ENCODE results near the gene ICE1. TPM values are rescaled to one million over a fixed set of nuclear protein-coding genes. Genes with fewer than 3 reads are reported as not detected.

ICE1 gene
- total RNA-seq, 1 experiment from 2014 or later, result 27.8 TPM

GRCh38 chr5:5531371-5531770 is 108.9 kb downstream of the ICE1 start:
- no peak for TF ChIP-seq CTCF (IDR thresholded peaks at IDR 0.05; ENCODE audit: unreplicated experiment)
- CTCF ChIA-PET, result no interaction called here
- Mint-ChIP-seq H3K36me3 (ENCODE audit: insufficient read depth, unreplicated experiment) (no peaks in the 10 kb centered on the region), H3K4me1 (ENCODE audit: low read depth, unreplicated experiment) (no peaks in the 10 kb centered on the region), H3K4me3 (ENCODE audit: low read depth, unreplicated experiment) (no peak overlapping the region), H3K27ac (ENCODE audit: unreplicated experiment) (no peak overlapping the region), H3K27me3 (ENCODE audit: unreplicated experiment) (peaks cover 32% of the 10 kb centered on the region), H3K9me3 (ENCODE audit: low read depth, unreplicated experiment) (peaks cover 7% of the 10 kb centered on the region)
- no TSS peak for BruUV-seq (replicated peaks)
- intact Hi-C loops (cut with micrococcal nuclease; ENCODE audit: unreplicated experiment), result no loop called here
- no peak for DNase-seq

- Mint-ChIP-seq H3K27ac (ENCODE audit: unreplicated experiment) (no peak overlapping the region), H3K36me3 (ENCODE audit: insufficient read depth, unreplicated experiment) (no peaks in the 10 kb centered on the region), H3K27me3 (ENCODE audit: unreplicated experiment) (peaks cover 42% of the 10 kb centered on the region), H3K4me3 (ENCODE audit: low read depth, unreplicated experiment) (no peak overlapping the region), H3K4me1 (ENCODE audit: low read depth, unreplicated experiment) (no peaks in the 10 kb centered on the region), H3K9me3 (ENCODE audit: low read depth, unreplicated experiment) (peaks cover 12% of the 10 kb centered on the region)
- DNase-seq, result no peak
- intact Hi-C loops (cut with micrococcal nuclease; ENCODE audit: unreplicated experiment), result no loop called here
- CTCF ChIA-PET, result no interaction called here
- no peak for TF ChIP-seq CTCF (IDR thresholded peaks at IDR 0.05; ENCODE audit: unreplicated experiment)
- BruUV-seq (replicated peaks), result no TSS peak
Observed at GRCh38 chr5:5532306-5533076, 110.0 kb downstream of the ICE1 start.

DNA sequence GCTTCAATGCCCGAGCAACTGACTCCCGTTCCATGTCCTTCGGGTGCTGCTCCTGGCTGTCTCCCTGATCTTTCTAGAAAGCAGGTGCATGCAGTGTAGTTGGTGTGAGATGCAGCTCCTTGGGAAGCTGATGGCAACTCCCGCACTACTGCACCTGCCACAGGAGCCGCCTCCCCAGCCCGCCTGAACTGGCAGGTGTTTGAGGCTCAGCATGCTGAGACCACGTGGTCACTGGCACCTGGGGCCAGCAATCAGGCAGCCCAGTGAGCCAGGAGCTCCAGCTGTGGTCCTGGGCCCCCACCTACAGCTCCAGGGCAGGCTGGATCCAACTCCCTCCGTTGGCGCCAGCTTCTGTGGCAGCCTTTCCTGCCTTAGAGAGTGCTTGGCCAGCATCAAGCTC is 111.5 kb downstream of the ICE1 start:
- Mint-ChIP-seq H3K4me1 (ENCODE audit: low read depth, unreplicated experiment) (no peaks in the 10 kb centered on the region), H3K27ac (ENCODE audit: unreplicated experiment) (no peak overlapping the region), H3K4me3 (ENCODE audit: low read depth, unreplicated experiment) (no peak overlapping the region), H3K27me3 (ENCODE audit: unreplicated experiment) (peaks cover 42% of the 10 kb centered on the region), H3K36me3 (ENCODE audit: insufficient read depth, unreplicated experiment) (no peaks in the 10 kb centered on the region), H3K9me3 (ENCODE audit: low read depth, unreplicated experiment) (peaks cover 12% of the 10 kb centered on the region)
- DNase-seq, result no peak
- CTCF ChIA-PET, result no interaction called here
- TF ChIP-seq CTCF (IDR thresholded peaks at IDR 0.05; ENCODE audit: unreplicated experiment), result no peak
- no TSS peak for BruUV-seq (replicated peaks)
- intact Hi-C loops (cut with micrococcal nuclease; ENCODE audit: unreplicated experiment), result no loop called here

- CTCF ChIA-PET, result no interaction called here
- peaks cover 42% of the 10 kb centered on the region for H3K27me3 Mint-ChIP-seq (ENCODE audit: unreplicated experiment)
- no peak overlapping the region for H3K27ac Mint-ChIP-seq (ENCODE audit: unreplicated experiment)
- no peak for TF ChIP-seq CTCF (IDR thresholded peaks at IDR 0.05; ENCODE audit: unreplicated experiment)
- H3K4me3 Mint-ChIP-seq (ENCODE audit: low read depth, unreplicated experiment), result no peak overlapping the region
- no peaks in the 10 kb centered on the region for H3K36me3 Mint-ChIP-seq (ENCODE audit: insufficient read depth, unreplicated experiment)
- intact Hi-C loops (cut with micrococcal nuclease; ENCODE audit: unreplicated experiment), result no loop called here
- no TSS peak for BruUV-seq (replicated peaks)
- peaks cover 12% of the 10 kb centered on the region for H3K9me3 Mint-ChIP-seq (ENCODE audit: low read depth, unreplicated experiment)
- no peak for DNase-seq
- H3K4me1 Mint-ChIP-seq (ENCODE audit: low read depth, unreplicated experiment), result no peaks in the 10 kb centered on the region
Observed at GRCh38 chr5:5534333-5534732, 111.9 kb downstream of the ICE1 start.

All from Calu3 (cell line).